VCaP (cell line): ENCODE measurements around the gene PRR12.

ENCODE experiments used
- H3K27ac ChIP-seq: fragments of 450-650 bp; 2 replicates; pipeline ENCODE4 v1.5.1; 2017
- TF ChIP-seq, protein P1 (sequence below): fragments of 450-650 bp; conservative IDR thresholded peaks from 2 replicates; pipeline ENCODE4 v1.5.1; 2017; ENCODE audit warnings: mild to moderate bottlenecking, moderate library complexity

The PRR12 gene

DNA sequence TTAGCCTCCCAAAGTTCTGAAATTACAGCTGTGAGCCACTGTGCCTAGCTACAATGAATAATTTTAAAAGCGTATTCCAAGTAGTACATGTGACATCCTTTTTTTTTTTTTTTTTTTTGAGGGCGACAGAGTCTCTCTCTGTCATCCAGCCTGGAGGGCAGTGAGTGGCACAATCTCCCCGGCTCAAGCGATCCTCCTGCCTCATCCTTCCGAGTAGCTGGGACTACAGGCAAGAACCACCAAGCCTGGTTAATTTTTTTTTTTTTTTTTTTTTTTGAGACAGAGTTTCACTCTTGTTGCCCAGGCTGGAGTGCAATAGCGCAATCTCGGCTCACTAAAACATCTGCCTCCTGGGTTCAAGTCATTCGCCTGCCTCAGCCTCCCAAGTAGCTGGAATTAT lies 3.8 kb upstream of the PRR12 start:
- TF ChIP-seq, protein P1, sequence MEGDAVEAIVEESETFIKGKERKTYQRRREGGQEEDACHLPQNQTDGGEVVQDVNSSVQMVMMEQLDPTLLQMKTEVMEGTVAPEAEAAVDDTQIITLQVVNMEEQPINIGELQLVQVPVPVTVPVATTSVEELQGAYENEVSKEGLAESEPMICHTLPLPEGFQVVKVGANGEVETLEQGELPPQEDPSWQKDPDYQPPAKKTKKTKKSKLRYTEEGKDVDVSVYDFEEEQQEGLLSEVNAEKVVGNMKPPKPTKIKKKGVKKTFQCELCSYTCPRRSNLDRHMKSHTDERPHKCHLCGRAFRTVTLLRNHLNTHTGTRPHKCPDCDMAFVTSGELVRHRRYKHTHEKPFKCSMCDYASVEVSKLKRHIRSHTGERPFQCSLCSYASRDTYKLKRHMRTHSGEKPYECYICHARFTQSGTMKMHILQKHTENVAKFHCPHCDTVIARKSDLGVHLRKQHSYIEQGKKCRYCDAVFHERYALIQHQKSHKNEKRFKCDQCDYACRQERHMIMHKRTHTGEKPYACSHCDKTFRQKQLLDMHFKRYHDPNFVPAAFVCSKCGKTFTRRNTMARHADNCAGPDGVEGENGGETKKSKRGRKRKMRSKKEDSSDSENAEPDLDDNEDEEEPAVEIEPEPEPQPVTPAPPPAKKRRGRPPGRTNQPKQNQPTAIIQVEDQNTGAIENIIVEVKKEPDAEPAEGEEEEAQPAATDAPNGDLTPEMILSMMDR = no peak

DNA sequence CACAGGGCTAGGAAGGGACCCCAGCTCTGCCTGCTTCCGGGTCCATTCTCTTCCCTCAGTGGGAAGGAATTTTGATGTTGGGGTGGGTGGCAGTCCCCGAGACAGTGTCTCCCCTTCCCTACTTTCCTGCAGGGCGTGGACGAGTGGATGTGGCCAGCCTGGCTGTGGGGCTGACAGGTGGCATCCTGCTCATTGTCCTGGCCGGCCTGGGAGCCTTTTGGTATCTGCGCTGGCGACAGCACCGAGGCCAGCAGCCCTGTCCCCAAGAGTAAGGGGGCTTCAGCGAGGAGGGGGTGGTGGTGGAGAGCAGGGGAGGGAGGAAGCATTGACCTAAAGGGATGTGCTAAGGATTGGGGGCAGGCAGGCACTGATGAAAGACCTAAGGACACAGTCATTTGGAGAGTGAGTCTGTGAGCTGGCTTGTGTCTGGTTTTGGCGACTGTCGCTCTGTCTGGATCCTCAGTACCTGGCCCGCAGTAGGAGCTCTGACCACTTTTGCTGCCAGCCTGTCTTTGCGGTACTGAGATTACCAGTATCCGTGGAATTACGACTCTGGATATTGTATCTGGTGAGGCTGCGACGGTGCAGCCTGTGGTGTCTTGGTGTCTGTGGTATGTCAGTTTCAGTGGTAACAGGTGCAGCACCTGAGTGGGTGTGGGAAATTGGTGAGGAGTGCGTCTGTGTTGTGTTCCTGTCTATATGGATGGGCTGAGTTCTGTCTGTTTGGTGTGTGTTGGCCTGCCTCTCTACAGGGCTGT lies 2.4 kb upstream of the PRR12 start:
- TF ChIP-seq, protein P1 = no peak
- no peak overlapping the region for H3K27ac ChIP-seq

More for the DNA sequence above, 3.8 kb upstream of the PRR12 start:
- H3K27ac ChIP-seq = no peak overlapping the region

DNA sequence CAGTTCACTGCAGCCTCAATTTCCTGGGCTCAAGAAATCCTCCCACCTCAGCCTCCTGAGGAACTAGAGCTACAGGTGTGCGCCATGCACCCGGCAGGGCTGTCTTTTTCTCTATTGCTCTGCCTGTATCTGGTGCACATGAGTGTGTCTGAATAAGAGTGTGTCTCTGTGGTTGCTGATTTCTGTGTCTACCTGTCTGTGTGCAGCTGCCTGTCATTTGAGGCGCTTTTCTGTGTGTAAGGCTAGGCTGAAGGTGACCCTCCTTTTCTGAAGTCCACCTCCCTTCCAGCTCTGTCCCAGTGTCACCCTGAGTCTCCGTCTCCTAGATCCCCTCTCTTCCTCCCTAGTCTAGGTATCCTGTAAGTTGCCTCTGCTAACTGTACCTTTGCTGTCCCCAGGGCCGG lies 1.5 kb upstream of the PRR12 start:
- TF ChIP-seq, protein P1 = no peak
- peak overlapping the region; percentile 99 for H3K27ac ChIP-seq

DNA sequence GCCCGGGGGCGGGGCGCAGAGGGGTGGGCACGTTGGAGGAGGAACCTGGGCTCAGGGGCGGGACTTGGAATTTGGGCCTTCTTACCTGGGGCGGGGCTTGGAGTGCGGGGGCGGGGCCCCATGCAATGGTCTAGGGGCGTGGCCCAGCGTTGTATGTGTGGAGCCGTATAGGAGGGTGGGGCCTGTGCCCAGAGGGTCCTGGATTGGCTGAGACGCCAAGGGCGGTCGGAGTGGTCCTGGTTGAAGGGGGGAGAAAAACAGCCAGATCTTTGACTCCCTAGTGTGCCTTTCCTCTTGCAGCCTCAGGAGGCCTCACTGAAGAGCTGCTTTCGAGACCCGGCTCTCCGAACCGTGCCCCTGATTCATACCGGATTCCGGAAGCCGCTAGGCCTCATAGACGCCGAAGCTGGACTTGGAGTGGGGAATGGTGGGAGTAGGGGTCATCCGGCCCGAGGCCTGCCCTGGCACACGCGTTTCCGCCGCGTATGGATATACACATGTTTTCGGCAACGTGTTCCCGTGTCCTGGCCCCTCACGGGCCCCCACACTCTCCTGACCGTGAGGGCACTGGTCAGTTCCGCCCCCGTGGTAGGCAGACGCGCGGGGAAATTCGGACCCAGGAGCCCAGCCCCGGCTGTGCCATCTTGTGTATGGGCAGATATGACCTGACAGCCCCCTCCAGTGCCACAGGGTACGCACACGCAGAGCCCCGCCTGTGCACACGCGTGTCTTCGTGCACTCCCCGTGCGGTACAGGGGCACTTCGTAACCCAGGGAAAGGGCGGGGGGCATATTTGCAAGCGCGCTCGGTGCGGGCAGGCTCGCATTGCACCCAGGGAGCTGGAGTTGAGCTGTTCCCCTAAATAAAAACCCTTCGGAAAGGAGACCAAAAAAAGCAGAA lies 661 bp upstream of the PRR12 start:
- TF ChIP-seq, protein P1 = 0 out of 2 replicates have a peak, but pooled peaks have one; percentile 12
- H3K27ac ChIP-seq = peak overlapping the region; percentile 99

DNA sequence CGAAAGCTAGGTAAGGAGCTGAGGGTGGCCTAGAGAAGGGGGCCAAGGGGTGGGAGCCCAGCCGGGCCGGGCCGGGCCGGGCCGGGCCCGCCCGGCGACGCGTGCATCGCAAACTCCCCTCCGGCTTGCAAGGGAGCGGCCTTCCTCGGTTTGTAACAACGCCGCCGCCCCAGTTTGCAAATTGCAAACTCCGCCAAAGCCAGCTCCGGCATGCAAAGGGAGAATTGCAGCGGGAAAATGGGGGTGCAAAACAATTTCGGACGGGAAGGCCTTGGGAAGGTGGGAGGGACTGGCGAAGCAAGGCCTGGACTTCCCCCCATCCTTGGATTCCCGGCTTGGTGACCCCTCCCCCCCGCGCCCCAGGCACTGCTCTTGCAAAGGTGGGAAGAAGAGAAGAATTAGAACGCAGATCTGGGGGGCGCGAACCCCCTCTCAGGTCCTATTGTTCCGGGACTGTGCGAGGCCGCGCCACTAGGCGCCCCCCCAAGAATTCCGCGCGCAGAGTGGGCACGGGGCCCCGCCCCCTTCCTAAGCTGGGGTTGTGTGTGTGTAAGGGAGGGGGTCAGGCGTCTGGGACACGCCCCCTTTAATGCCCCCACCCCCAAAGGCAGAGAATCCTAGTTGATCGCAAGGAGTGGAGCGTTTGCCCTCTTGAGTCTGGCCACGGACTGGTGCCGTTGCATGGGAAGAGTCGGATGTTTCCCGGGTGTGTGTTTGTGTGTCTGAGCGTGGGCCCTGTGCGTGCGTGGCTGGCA lies 926 bp downstream of the PRR12 start:
- TF ChIP-seq, protein P1 = no peak
- H3K27ac ChIP-seq = peak overlapping the region; percentile 99

DNA sequence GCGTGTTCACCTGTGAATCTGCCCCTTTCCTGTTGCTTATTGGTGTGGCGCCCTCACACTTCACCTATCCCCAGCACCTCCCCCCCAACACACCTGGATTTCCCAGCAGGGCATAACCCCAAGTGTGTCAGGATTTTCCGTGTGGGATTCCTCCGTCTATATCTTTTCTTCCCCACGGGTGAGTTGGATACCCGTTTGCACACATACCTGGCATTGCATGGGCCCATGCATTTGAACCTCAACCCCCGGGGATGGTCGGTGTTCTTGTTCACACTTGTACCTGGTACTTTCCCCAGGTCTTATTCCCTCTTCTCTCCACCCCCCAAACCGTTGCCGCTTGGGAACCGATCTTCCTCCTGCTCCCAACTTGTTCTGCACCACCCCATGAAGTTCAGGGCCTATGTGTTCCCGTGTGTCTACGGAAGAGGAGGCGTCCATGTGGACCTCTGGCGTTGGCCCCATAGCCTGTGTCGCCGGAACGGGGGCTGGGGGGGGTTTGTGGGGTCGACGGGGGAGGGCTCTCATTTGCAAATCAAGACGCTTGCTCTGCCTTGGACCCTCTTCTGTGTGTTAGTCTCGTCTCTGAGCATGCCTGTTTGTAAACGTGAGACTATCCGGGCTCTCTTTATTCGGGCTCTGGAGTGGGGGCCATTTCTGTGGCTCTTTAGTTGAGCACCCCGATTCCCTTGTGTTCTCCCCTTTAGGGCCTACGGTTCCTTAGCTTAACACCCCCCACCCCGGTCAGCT lies 1.7 kb downstream of the PRR12 start:
- peak overlapping the region; percentile 99 for H3K27ac ChIP-seq
- TF ChIP-seq, protein P1 = no peak
